Stimulated activated CD4-positive, alpha-beta T cell treated with anti-CD3 and anti-CD28 coated beads, Interleukin-15, amount 100 ng/mL, for 24 hours (primary cell): Measurements from ENCODE around the gene PAQR7.
"Not testable (repeated sequence)": the region's sequence is repeated elsewhere in the genome, so short reads cannot be mapped to it uniquely, and the experiment has no call there.

Experiments used
- DNase-seq: peaks from one replicate; pipeline ENCODE4 v3.0.0-alpha.2; 2020

PAQR7 gene

DNA sequence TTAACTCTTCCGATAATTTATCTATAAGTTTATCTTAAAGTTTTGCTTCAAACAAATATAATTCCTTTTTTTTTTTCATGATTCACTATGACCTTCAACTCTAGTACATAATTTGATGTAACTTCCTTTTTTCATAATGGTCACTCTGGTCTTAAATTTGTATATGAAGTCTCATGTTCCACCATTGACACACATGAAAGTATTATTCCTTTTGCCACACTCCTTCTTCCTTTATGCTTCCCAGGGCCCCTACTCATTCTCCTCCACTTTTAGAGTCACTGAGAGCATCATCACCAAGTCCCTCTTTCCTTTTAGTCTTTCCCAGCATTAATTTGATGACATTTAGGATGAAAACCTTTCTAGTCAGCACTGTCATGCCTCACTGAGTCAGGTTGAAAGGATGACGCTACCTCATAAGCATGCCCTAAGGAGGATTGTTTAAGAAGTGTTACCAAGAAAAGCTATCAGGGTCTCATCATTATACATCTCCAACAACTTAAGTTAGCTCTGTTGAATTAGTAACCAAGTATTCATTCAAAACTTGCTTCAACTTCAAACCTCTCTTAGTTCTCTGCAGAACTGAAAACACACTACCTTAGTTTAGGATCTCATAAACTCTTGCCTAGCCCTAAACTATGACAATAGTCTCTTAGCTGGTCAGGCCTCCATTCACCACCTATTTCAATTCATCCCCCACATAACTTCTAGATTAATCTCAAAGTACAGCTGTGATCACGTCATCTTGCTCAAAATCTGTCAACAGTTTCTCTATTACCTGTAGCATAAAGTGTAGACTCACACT lies 30.8 kb downstream of the PAQR7 start:
- no peak for DNase-seq

DNA sequence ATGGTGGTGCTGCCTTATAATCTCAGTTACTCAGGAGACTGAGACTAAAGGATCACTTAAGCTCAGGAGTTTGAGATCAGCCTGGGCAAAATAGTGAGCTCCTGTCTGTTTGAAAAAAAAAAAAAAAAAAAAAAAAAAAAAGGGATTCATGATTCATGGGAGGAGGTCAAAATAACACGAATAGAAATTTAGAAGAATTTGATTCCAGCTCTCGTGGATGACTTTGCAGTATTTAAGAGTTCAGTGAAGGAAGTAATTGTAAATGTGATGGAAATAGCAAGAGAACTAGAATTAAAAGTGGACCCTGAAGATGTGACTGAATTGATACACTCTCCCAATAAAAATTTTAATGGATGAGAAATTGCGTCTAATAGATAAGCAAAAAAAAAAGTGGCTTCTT lies 32.0 kb downstream of the PAQR7 start:
- DNase-seq, result no peak

DNA sequence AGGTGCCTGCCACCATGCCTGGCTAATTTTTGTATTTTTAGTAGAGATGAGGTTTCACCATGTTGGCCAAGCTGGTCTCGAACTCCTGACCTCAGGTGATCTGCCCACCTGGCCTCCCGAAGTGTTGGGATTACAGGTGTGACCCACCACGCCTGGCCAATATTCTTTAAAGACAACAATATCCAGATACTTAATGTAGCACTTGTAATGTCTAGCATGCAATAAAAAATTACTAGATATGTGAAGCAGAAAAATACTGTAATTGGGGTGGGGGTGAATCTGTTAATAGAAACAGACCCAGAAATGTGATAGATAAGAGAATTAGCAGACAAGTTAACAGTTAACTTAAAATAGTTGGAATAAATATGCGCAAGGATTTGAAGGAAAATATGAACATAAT lies 35.7 kb downstream of the PAQR7 start:
- not testable (repeated sequence) for DNase-seq

DNA sequence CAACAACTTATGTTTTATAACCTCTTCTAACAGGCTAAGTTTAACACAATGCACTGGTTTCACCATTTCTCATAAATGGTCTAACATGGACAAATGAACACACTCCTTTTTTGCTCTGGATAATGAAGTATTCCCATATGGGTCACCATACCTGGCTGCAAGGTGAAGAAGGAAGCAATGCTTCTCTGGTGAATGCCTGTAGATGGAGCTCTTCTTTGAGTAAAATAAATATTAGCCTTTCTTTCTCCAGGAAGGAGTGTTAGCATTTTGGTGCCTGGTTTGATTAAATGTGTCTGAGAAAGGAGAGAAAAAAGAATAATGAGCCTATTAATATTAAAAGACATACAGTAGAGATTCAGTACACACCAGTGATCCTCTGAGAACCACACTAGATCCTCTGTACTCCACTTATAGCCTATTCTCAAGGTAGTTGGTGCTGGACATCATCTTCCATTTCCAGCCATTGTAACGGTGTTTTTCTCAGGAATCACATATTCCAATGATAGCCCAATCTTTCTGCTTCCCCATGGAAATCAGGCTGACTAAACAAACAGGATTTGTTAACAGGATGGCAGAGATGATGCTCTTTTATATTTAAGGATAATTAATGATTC lies 38.1 kb downstream of the PAQR7 start:
- DNase-seq, result no peak

DNA sequence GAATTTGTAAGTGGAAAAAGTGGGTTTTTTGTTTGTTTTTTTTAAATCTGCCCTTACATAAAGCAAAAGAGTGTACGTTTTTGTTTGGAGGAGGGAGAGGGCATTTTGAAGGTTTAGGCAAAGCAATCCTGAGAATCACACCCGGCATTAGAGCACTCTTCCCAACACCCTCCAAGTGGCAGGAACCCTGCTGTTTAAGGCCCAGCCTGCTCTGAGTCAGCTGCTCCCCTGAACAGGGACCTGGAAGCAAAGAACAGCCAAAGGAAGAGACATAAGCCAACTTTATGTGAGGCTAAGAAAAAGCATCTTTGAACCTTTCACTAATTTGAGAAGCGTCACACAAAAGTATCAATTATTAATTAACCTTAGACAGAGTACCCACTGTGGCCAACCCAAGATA lies 38.8 kb downstream of the PAQR7 start:
- no peak for DNase-seq

DNA sequence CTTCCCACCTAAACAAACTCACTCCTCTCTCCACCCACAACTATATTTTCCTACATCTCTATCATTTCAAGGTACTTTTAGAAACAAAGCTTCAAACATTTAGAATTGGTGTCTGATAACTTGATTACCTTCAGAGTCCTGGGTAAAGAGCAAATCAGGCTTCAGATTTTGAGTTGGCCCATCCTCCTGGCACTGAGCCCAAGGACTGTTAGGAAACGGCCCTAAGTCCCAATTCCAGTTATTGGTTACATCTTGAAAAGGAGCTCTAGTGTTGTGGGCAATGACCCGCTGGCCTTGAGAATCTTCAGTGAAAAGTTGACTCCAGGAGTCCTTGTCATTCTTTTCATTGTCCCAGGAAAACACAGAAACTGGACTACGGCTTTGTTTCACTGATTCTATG lies 40.6 kb downstream of the PAQR7 start:
- DNase-seq, result no peak

DNA sequence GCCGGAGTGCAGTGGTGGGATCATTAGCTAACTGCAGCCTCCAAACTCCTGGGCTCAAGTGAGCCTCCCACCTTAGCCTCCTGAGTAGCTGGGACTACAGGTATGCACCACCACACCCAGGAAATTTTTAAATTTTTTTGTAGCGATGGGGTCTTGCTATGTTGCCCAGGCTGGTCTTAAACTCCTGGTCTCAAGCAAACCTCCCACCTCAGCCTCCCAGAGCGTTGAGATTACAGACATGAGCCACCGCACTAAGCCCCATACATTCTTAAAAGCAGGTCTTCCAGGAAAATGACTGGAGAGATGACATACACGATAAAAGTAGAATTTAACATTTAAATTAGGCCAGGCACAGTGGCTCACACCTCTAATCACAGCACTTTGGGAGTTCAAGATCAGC lies 42.4 kb downstream of the PAQR7 start:
- no peak for DNase-seq

DNA sequence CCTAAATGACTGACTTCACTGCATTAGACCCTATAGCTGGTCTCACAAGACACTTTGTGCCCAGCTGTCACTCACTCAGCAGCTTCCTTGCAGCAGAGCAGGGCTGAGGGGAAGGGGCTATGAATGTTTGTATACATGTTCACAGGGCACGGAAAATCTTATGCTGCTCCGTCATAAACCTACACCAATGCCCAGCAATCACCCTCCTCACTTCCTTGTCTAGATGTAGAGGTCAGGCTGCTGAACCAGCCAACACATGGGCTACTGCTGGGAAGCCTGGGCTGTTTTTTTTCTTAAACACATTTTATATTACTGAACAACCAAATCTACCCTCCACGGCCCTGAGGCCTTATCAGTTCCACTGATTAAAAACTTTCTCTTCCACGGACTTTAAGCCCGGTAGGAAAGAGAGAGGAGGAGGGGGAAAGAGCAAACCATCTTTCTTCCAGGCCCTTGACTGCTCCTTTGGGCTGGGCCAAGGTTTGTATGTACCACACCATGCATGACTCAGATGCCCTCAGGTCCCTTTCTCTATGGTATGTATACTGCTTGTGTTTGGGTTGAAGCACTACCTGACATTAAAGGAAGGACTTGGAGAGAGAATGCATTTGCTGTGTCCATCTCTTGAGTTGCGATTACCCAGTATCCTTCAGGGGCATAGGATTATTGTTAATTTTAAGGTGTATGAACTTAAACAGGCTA lies 43.0 kb downstream of the PAQR7 start:
- no peak for DNase-seq

DNA sequence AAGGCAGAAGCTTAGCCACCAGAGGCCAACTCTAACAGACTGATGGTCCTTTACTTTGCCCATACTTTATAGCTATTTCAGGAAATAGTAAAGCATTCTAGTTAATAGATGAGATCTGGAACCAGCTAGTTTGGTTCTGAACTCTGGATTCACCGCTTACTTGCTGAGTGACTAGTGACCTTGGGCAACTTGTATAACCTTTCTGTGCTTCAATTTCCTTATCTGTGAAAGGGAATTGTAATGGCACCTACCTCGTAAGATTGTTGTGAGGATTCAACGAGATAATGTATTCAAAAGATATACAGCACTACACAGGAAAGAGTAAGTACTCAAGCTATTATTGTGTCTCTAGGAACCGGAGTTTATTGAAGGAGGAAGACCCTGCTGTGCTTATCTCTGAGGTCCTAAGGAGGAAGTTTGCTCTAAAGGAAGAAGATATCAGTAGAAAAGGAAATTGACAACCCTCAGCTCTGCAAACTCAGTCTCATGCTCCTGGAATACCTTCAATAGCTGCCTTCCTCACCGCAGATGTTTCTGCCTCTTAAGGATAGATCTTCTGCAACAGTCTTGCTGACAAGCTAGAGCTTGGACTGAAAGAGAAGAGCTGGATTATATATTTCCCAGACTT lies 43.8 kb downstream of the PAQR7 start:
- DNase-seq, result no peak

DNA sequence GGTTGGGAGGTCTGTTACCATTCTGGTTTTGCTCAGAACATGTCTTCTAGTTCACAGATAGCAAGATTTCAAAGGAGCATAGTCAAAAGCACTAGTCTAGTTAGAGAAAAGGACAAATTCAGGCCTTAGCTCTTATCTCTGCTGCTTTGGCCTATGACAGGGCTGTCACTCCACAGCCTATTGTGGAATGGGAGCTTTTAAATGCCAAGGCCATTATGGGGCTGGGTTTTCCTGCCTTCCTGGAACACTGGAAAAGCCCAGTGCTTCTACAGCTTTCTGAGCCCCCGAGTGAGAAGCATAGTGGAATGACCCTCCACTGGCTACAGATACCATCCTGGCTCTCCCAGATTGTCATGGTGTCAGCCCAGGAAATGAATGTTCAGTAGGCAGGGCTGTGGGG lies 46.5 kb downstream of the PAQR7 start:
- DNase-seq, result no peak

DNA sequence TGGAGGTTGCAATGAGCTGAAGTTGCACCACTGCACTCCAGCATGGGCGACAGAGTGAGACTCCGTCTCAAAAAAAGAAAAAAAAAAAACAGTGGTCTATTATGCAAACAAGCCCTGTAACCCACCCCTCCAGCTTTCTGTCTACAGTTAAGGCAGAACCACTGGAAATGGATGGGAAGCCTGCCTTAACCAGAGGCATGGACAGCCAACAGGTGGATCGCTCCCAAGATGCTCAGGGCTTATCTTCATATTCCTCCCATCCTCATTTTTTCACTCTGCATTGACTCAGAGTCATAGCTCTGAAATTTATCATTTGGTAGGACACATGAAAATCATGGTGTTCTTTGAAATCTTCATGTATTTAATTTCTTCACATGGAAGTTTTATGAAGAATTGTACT lies 47.0 kb downstream of the PAQR7 start:
- DNase-seq, result no peak

DNA sequence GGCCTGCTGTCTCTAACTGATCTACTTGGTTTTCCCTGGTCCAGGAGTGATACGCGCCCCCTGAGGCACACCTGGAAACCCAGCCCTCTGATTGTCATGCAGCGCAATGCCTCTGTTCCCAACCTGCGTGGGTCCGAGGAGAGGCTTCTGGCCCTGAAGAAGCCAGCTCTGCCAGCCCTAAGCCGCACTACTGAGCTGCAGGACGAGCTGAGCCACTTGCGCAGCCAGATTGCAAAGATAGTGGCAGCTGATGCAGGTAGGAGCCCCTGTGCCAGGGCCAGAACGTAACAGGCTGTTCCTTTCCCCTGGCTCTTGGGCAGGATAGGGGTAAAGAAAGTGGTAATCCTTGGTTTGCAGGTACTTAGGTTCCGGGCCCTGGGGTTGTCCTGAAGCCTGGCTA lies 48.9 kb downstream of the PAQR7 start:
- DNase-seq, result no peak

DNA sequence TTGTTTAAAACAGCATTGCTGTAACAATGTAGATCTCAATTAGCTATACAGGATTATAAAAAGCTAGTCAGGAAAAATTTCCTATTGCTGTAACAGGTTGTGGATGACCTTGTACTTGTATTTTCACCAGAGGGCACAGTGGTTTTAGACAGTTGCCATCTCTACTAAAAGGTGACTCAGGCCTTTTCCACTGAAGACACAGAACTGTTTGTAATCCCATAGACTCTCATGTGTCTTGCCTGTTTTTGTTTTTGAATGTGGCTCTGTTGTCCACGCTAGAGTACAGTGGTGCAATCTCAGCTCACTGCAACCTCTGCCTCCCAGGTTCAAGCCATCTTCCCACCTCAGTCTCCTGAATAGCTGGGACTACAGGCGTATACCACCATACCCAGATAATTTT lies 49.9 kb downstream of the PAQR7 start:
- DNase-seq, result no peak

DNA sequence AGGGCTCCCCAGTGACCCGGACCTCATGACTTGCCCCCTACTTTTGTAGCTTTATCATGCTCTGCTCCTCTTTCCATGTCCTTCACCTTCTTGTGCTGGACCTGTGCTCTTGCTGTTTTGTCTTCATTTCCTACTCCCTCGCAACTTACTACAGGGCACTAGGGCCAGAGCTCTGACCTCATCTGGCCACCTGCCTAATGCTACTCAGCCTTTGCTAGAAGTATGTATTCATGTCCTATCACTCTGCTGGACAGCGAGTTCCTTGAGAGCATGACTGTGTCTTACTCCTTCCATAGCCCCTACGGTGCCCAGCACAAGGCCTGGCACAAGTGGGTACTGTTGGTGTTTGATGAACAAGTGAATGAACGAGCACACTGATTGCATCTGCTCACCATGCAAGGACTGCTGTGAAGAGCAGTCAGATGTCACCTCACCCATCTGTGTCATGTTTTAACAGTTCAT lies 53.8 kb downstream of the PAQR7 start:
- no peak for DNase-seq

DNA sequence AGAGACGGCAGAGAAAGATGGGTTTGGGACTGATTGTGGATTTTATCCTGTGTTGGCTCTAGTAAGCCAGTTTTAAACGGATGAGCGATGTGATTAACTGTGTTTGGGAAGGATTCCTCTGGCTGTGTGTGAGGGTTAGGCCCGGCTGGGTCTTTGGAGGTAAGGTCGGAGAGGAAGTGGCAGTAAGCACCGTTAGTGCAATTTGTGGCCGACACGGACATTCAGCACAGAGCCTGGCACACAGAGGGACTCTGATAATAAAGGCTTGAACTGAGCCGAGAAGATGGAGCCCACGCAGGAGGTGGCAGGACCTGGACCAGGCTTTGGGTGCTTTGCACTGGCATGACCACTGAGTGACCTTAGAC lies 54.4 kb downstream of the PAQR7 start:
- no peak for DNase-seq

DNA sequence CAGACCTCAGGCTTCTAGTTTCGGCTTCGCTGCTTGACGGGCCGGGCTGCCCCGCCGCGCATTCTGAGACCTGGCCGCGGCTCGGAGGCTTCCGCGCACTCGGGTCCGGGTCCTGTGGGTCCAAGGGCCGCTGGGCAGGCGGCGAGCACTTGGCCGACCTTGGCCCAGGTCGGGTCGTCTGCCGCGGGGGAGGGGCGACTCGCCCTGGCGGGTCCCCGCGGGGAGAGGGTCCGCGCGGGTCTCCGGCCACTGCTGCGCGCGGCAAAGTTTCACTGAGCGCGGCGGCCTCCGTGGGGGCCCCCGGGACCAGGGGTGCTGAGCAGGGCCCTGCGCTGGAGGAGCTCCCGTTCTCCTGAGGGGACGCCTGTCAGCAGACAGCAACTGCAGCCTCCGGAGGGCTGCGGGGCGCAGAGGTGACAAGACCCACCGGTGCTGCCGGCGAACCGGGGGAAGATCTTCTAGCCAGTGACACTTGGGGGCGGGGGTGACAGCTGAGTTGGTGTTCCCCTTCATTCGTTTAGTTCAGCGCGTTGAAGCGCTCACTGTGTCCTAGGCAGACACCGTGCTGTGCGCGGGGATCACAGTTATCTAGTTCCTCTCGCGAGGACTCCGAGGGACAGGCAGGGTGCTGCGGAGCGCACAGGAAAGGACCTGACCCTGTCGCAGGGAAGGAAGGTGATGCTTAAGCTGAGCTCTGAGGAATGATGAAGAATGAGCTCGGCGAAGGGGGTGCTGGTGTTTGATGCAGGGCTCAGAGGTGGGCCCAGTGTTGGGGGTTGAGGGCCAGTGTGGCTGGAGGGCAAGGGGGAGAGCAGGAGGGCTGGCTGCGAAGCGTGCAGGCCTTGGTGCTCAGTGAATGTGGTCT lies 55.0 kb downstream of the PAQR7 start:
- DNase-seq, result peak; percentile 79

DNA sequence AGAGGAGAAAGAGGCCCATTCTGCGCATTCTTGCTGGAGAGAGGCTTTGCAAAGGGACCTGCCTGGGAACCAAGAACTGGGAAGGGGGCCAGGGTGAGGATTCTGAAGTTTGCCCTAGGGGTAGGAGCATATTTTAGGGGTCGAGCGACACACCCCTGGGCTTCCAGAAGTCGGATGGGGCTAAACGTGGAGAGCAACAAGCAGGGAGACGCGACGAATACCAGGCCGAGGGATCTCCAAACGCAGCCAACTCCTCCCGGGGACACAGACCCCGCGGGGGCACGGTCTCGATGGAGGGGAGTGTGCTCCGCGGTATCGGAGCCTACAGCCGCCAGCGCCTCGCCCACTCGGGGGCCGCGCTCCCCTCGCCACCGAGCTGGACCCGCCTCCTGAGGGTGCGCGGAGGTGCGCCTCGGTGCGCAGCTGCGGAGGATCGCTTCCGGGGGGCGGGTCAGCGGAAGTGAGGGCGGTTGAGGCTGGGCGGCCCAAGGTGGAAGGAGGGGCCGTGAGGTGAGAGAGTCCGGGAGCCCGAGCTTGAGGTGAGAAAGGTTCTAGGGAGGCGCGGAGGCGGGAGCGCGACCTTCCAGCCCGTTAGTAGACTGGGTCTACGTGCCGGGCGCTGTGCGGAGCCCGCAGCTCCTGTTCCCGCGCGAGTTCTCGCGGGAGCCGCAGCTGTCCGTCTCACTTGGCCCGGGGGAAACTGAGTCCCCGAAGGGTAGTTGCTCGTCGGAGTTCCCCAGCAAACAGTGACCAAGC lies 55.8 kb downstream of the PAQR7 start, which contains the start of gene MTFR1L:
Gene MTFR1L (plus strand): TSS at position 464 of the 756 bp plus-strand sequence. CDS start 3,151 bp downstream, outside the sequence.
- DNase-seq, result peak; percentile 97

DNA sequence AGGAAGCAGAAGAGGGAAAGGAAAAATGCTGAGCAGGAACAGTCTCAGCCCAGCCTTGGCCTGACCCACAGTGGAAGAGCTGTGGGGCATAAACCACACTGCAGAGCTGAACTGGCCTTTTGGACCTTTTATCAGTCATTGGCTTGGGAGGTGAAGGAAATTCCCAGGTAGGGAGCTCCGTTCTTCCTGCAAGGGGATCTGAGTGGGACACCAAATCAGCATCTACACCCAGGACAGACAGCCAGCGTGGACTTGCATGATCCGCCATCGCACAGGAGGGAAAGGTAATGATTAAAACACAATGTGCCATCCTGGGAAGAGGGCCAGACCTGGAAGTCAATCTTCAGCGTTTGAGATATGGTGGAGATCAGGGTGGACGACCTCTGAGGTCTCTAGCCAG lies 56.9 kb downstream of the PAQR7 start:
- DNase-seq, result no peak

DNA sequence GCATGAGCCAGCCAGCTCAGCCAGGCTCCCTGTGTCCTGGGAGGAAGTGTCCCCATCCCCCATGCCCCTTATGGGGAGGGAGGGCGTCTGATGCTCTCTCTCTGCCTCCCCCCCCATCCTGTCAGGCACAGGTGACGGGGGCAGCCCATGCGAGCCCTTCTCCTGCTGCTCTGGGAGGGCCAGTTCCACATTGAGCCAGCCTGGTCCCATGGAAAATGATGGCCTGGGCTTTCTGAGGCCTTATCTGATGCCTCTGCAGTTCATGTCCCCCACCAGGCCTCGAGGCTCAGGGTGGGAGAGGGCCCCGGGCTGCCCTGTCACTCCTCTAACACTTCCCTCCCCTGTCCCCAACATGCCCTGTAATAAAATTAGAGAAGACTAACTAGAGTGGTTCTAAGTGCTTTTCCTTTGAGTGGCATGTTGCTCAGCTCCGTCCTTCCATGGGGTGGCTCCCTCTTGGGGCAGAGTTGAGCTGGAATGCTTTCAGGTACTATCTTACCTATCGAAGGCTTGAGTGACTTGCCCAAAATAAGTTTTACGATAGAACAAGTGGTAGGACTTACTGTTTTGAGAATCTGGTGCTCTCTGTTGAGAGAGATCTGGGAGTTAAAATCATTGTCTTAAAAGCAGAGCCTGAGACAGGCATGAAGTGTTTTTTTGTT lies 57.5 kb downstream of the PAQR7 start:
- DNase-seq, result no peak

DNA sequence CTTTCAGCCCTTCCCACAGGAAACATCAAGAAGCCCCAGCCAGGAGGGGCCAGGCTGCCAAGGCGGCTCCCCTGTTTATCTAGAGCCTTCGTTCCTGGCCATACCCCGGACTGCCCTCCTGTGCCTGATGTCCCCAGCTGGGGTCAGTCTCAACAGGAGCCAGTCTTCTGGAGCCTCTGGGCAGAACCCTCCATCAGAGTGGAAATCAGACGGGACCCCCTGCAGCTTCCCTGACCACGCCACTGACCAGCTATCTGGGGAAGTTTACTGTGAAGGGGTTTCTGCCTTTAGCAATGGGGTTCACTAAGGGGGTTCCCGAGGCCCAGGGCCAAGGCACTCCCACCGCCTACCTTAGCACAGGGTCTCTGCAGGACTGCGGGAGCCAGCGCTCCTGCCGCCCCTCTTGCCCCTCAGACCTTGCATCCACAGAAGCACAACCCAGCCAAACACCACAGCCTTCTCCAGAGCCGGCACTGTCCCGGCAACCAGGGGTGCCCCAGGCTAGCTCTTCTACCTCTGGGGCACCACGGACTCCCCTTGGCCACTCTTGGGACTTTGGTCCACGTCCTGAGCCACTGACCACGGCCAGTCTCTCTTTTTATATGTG lies 59.3 kb downstream of the PAQR7 start:
- DNase-seq, result no peak
